Activated CD4-positive, CD25-positive, alpha-beta regulatory T cell treated with anti-CD3 and anti-CD28 coated beads, Interleukin-2, amount 50 U/mL, for 16 hours (primary cell): Measurements from ENCODE around the gene MMP27.
"Not testable (repeated sequence)": the region's sequence is repeated elsewhere in the genome, so short reads cannot be mapped to it uniquely, and the experiment has no call there.

Experiments used
- DNase-seq: peaks from one replicate; pipeline ENCODE4 v3.0.0-alpha.2; 2020; ENCODE audit warnings: low read depth, low spot score

MMP27 gene, protein sequence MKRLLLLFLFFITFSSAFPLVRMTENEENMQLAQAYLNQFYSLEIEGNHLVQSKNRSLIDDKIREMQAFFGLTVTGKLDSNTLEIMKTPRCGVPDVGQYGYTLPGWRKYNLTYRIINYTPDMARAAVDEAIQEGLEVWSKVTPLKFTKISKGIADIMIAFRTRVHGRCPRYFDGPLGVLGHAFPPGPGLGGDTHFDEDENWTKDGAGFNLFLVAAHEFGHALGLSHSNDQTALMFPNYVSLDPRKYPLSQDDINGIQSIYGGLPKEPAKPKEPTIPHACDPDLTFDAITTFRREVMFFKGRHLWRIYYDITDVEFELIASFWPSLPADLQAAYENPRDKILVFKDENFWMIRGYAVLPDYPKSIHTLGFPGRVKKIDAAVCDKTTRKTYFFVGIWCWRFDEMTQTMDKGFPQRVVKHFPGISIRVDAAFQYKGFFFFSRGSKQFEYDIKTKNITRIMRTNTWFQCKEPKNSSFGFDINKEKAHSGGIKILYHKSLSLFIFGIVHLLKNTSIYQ

DNA sequence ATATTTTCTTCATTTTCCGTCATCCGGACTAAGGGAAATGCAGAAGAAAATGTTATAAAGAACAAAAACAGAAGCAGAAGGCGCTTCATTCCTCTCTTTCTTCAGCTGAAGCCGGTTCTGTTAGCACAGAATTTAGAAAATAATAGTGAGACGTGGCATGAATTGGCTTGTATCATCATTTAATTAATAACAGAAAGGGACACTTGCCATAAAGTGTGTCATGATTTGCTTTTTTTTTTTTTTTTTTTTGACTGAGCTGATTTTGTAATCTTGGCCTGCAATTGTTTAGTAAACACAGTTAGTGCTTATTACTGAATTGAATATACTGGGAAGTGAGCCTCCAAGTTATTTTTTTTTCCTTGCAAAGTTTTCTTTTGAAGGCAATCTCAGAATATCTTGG, at the start of gene MMP27:
MMP27 (minus strand) TSS at position 144 of the 400 bp plus-strand sequence; CDS start at position 89, 55 bp downstream.
- DNase-seq: no peak

GRCh38 chr11:102753267-102753666, 47.7 kb upstream of the MMP27 start:
- no peak for DNase-seq

DNA sequence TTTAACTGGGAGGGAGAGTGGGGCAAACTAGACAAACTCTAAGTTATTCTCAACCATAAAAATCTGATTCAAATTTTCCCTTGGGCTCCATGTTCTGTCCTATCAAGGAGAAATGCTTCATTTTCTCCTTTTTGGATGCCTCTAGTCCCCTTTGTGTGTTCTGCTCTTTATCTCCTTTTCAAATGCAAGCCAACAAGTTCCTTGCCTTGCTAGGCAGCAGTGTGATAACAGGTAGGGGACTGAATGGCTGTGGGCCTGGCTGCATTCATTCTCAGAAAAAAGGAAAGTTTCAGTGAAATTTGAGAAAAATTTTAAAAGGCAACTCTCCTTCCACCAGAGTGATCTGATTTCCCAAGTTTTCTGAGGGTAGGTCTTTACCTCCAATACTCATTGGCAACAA, 46.1 kb upstream of the MMP27 start:
- no peak for DNase-seq

- DNase-seq: no peak
Observed at GRCh38 chr11:102749101-102749722, 43.6 kb upstream of the MMP27 start.

GRCh38 chr11:102746746-102747578, 41.4 kb upstream of the MMP27 start:
- not testable (repeated sequence) for DNase-seq

GRCh38 chr11:102734650-102735049, 29.1 kb upstream of the MMP27 start:
- no peak for DNase-seq

DNA sequence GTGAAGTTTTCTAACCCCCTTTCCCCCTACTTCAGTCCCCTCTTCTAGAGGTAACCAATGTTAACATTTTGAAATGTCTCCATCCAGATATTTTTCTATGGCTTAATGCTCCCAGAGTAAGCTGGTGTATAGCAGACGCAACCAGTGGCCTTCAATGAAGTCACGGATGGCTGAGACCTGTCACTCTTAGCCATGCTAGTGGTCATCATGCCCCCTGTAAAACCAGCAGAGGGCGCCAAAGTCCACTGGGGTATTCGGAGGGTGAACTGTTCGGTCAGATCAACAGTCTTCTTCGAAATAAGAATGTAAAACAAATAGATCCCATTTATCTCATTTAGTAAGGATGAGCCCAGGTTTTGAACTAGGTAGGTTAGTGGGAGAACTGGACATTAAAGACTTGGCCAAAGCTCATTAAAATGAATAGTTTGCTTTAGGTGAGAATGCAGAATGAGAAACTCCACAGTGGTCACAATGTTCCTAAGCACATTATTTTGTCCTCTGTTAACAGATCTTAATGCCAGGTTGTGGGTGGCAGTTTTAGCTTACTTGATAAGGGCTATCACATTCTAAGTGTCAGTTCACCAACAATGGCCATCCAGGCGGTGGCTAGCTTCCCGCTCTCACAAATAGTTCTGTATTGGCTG, 27.8 kb upstream of the MMP27 start:
- no peak for DNase-seq

- not testable (repeated sequence) for DNase-seq
Observed at GRCh38 chr11:102730944-102731343, 25.4 kb upstream of the MMP27 start.

- no peak for DNase-seq
Observed at GRCh38 chr11:102729849-102730815, 24.6 kb upstream of the MMP27 start.

GRCh38 chr11:102727890-102728289, 22.3 kb upstream of the MMP27 start:
- no peak for DNase-seq

- DNase-seq: no peak
Observed at GRCh38 chr11:102724904-102725500, 19.4 kb upstream of the MMP27 start, which contains the start of gene MMP8. TSS of gene MMP8 (minus strand) at chr11:102724954. CDS start at chr11:102724855, 99 bp downstream.

GRCh38 chr11:102722821-102723220, 17.3 kb upstream of the MMP27 start:
- DNase-seq: no peak

GRCh38 chr11:102719620-102720277, 14.2 kb upstream of the MMP27 start:
- no peak for DNase-seq

DNA sequence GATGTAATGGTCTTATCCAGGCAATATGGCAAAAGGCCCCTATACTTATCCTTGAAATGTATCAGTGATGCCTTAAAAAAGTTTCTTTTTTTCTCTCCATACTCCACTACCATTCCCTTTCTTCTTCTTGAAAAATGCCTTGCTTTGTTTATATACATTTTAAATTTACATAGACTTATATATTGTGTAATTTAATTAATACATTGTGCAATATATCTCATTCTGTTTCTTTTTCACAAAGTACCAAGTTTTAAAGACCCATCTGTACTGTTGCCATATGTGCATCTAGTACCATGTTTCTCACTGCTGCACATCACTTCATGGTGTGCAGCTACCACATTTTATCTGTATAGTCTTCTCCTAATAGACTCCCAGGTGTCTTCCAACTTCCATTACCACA, 11.7 kb upstream of the MMP27 start:
- DNase-seq: no peak

- DNase-seq: no peak
Observed at GRCh38 chr11:102716527-102716926, 11.0 kb upstream of the MMP27 start.

DNA sequence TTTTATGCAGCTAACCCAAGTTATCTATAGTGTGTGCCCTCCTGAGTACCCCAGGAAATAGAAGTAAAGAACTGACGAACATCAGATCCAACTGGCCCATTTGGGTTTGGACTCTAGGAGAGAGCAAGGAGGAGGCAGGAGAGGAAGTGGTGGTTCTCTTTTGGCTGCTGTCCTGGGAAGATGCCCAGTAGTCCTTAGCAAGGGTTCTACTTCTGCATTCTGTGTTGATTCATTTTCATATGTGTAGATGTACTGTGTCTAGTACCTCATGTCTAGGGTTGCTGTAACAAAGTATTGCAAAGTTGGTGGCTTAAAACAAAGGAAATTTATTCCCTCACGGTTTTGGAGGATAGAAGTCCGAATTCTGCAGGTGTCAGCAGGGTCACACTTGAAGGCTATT, 6.6 kb upstream of the MMP27 start:
- no peak for DNase-seq

DNA sequence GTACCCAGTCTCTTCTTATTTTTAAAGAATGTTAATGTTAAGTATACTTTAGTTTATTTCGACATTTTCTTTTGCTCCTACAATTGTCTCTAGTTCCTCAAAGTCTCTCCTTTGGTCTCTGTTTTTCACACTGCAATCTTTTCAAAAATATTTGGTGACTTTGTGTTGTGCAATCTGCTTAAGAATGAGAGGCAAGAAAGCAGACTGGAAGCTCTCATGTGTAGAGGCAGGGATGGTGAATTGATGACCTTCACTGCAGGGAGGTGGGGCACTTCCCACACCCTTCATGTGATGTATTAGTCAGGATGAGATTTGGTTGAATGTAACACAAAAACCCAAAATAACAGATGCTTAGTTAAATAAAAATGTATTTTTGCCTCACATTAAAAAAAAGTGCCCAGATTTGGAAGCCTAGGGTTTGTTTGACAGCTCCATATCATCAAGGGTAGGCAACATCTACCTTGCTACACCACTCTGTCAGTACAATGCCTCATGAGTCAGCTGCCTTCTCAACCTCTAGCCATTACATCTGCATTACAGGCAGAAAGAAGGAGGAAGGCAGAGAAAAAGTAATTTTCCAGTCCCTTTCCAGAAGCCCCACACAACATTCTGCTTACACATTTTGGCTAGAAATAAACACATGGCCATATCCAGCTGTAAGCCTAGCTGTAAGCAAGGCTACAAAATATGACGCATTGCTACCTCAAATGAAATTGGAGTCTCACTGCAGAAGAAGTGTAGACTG, 3.8 kb upstream of the MMP27 start:
- DNase-seq: no peak

GRCh38 chr11:102708654-102709053, 3.1 kb upstream of the MMP27 start:
- no peak for DNase-seq

- no peak for DNase-seq
Observed at GRCh38 chr11:102704841-102705240, 728 bp downstream of the MMP27 start.
